ENCODE results near the gene KLK15. TPM values are rescaled to one million over a fixed set of nuclear protein-coding genes. Genes with fewer than 3 reads are reported as not detected.

Gene KLK15
- polyA plus RNA-seq, 1 experiment = not detected

DNA sequence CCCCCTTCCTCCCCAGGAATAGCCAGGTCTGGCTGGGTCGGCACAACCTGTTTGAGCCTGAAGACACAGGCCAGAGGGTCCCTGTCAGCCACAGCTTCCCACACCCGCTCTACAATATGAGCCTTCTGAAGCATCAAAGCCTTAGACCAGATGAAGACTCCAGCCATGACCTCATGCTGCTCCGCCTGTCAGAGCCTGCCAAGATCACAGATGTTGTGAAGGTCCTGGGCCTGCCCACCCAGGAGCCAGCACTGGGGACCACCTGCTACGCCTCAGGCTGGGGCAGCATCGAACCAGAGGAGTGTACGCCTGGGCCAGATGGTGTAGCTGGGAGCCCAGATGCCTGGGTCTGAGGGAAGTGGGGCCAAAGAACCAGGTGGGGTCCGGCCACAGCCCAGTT is 43.1 kb upstream of the KLK15 start:
- Histone ChIP-seq H3K27me3 (ENCODE audit: control insufficient read depth, insufficient read depth, low read length) (peaks cover 8% of the 10 kb centered on the region), H3K27ac (ENCODE audit: low read depth, low read length) (no peak overlapping the region), H3K4me3 (ENCODE audit: low read depth, low read length) (no peak overlapping the region), H3K9me3 (ENCODE audit: control insufficient read depth, insufficient read depth, low read length) (no peaks in the 10 kb centered on the region; the same call in 1 of the 2 replicates)
- DNase-seq (ENCODE audit: low read depth, low spot score) = no peak
- ChIA-PET POLR2A (no interaction called here), CTCF (no interaction called here)
- TF ChIP-seq, protein P1, sequence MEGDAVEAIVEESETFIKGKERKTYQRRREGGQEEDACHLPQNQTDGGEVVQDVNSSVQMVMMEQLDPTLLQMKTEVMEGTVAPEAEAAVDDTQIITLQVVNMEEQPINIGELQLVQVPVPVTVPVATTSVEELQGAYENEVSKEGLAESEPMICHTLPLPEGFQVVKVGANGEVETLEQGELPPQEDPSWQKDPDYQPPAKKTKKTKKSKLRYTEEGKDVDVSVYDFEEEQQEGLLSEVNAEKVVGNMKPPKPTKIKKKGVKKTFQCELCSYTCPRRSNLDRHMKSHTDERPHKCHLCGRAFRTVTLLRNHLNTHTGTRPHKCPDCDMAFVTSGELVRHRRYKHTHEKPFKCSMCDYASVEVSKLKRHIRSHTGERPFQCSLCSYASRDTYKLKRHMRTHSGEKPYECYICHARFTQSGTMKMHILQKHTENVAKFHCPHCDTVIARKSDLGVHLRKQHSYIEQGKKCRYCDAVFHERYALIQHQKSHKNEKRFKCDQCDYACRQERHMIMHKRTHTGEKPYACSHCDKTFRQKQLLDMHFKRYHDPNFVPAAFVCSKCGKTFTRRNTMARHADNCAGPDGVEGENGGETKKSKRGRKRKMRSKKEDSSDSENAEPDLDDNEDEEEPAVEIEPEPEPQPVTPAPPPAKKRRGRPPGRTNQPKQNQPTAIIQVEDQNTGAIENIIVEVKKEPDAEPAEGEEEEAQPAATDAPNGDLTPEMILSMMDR (IDR thresholded peaks at IDR 0.05; ENCODE audit: low read depth, low read length) = no peak

DNA sequence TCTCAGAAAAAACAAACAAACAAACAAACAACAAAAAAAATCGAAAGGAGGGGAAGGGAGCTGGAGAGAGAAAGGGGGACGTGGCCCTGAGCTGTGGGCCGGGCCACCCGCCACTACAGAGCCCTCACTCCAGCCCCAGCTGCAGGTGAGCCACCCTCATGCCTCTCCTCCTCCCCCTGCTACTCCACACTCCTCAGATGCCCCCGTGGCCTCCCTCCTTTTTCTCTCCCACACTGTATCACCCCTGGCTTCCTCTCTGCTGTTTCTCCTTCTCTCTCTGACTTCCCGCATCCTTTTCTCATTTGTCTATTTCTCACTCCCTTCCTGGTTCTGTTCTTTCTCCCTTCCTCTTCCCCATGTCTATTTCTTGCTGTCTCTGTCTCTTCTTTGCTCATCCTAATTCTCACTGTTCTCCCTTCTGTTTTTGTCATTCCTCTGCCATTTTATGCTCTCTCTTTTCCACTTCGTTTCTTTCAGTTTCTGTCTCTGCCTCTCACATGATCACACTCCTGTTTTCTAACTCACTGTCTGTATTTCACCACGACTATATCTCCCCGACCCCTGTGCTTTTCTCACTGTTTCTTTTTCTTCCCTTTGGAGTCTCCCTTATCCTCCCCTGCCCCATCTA is 42.5 kb upstream of the KLK15 start:
- CTCF ChIA-PET = no interaction called here
- Histone ChIP-seq H3K27ac (ENCODE audit: low read depth, low read length) (no peak overlapping the region), H3K9me3 (ENCODE audit: control insufficient read depth, insufficient read depth, low read length) (no peaks in the 10 kb centered on the region; the same call in 1 of the 2 replicates), H3K27me3 (ENCODE audit: control insufficient read depth, insufficient read depth, low read length) (peaks cover 8% of the 10 kb centered on the region), H3K4me3 (ENCODE audit: low read depth, low read length) (no peak overlapping the region)
- DNase-seq (ENCODE audit: low read depth, low spot score) = no peak
- POLR2A ChIA-PET = no interaction called here
- TF ChIP-seq, protein P1 (IDR thresholded peaks at IDR 0.05; ENCODE audit: low read depth, low read length) = no peak

DNA sequence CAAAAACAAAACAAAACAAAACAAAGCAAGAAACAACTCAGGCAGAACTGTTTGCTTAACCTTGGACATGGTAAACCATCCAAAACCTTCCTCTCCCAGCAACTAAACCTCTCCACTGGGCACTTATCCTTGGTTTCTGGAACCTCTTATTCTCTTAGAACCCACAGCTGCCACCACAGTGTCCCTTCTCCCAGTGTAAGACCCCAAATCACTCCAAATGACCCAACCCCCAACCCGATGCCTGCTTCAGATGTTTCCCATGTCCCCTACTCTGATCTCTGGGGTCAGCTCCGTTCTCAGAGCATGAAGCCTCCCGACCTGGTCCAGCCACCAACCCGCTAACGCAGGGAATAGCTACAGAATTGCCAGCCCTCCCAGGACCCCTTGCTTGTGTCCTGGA is 40.8 kb upstream of the KLK15 start:
- no peaks in the 10 kb centered on the region; the same call in 1 of the 2 replicates for H3K9me3 ChIP-seq (ENCODE audit: control insufficient read depth, insufficient read depth, low read length)
- no peak overlapping the region for H3K4me3 ChIP-seq (ENCODE audit: low read depth, low read length)
- CTCF ChIA-PET = no interaction called here
- TF ChIP-seq, protein P1 (IDR thresholded peaks at IDR 0.05; ENCODE audit: low read depth, low read length) = no peak
- no peak for DNase-seq (ENCODE audit: low read depth, low spot score)
- H3K27ac ChIP-seq (ENCODE audit: low read depth, low read length) = no peak overlapping the region
- peaks cover 5% of the 10 kb centered on the region for H3K27me3 ChIP-seq (ENCODE audit: control insufficient read depth, insufficient read depth, low read length)
- POLR2A ChIA-PET = no interaction called here

DNA sequence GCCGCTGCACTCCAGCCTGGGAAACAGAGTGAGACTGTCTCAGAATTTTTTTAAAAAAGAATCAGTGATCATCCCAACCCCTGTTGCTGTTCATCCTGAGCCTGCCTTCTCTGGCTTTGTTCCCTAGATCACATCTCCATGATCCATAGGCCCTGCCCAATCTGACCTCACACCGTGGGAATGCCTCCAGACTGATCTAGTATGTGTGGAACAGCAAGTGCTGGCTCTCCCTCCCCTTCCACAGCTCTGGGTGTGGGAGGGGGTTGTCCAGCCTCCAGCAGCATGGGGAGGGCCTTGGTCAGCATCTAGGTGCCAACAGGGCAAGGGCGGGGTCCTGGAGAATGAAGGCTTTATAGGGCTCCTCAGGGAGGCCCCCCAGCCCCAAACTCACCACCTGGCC is 39.7 kb upstream of the KLK15 start, which contains the start of gene KLK2:
Gene KLK2, plus strand, starts transcription at position 384 of the 400 bp plus-strand sequence. CDS start 35 bp downstream, outside the sequence.
- ChIA-PET POLR2A (no interaction called here), CTCF (interaction anchor here (0.5 kb wide), 1 partner anchor 25 kb away, joined by 3 read pairs; no protein-coding TSS in a partner anchor)
- TF ChIP-seq, protein P1 (IDR thresholded peaks at IDR 0.05; ENCODE audit: low read depth, low read length) = no peak
- H3K9me3 ChIP-seq (ENCODE audit: control insufficient read depth, insufficient read depth, low read length) = no peaks in the 10 kb centered on the region; the same call in 1 of the 2 replicates
- H3K27ac ChIP-seq (ENCODE audit: low read depth, low read length) = no peak within 1 kb of the TSS
- DNase-seq (ENCODE audit: low read depth, low spot score) = no peak
- peaks cover 5% of the 10 kb centered on the region for H3K27me3 ChIP-seq (ENCODE audit: control insufficient read depth, insufficient read depth, low read length)
- no peak within 1 kb of the TSS for H3K4me3 ChIP-seq (ENCODE audit: low read depth, low read length)

DNA sequence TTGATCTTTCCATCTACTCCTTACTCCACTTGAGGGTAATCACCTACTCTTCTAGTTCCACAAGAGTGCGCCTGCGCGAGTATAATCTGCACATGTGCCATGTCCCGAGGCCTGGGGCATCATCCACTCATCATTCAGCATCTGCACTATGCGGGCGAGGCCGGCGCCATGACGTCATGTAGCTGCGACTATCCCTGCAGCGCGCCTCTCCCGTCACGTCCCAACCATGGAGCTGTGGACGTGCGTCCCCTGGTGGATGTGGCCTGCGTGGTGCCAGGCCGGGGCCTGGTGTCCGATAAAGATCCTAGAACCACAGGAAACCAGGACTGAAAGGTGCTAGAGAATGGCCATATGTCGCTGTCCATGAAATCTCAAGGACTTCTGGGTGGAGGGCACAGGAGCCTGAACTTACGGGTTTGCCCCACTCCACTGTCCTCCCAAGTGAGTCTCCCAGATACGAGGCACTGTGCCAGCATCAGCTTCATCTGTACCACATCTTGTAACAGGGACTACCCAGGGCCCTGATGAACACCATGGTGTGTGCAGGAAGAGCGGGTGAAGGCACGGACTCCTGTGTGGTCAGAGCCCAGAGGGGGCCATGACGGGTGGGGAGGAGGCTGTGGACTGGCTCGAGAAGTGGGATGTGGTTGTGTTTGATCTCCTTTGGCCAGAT is 37.2 kb upstream of the KLK15 start:
- no peaks in the 10 kb centered on the region; the same call in 1 of the 2 replicates for H3K9me3 ChIP-seq (ENCODE audit: control insufficient read depth, insufficient read depth, low read length)
- POLR2A ChIA-PET = no interaction called here
- TF ChIP-seq, protein P1 (IDR thresholded peaks at IDR 0.05; ENCODE audit: low read depth, low read length) = no peak
- no peak overlapping the region for H3K4me3 ChIP-seq (ENCODE audit: low read depth, low read length)
- DNase-seq (ENCODE audit: low read depth, low spot score) = no peak
- CTCF ChIA-PET = no interaction called here
- no peak overlapping the region for H3K27ac ChIP-seq (ENCODE audit: low read depth, low read length)
- no peaks in the 10 kb centered on the region for H3K27me3 ChIP-seq (ENCODE audit: control insufficient read depth, insufficient read depth, low read length)
